ENCODE data around the gene NPSR1. TPM values are rescaled to one million over a fixed set of nuclear protein-coding genes. Genes with fewer than 3 reads are reported as not detected.

Gene NPSR1
- total RNA-seq, 2 donors from 2014 or later = not detected

- ATAC-seq (no peak), DNase-seq (no peak)
- intact Hi-C loops (cut with DNase I) = no loop called here
- Histone ChIP-seq H3K27me3 (no peaks in the 10 kb centered on the region), H3K9me3 (no peaks in the 10 kb centered on the region), H3K4me1 (no peaks in the 10 kb centered on the region), H3K4me3 (no peak overlapping the region), H3K27ac (no peak overlapping the region), H3K36me3 (replicated peaks in 1 of 2; ENCODE audit: insufficient read depth in 1 of 2, low read depth in 2 of 2) (no peaks in the 10 kb centered on the region)
- 55 to 65% methylated on average over 4 of the region's 4 CpGs for WGBS, 2 donors
- no peak for TF ChIP-seq POLR2A (IDR thresholded peaks at IDR 0.05)
- no peak for TF ChIP-seq CTCF (IDR thresholded peaks at IDR 0.05)
Observed at GRCh38 chr7:34845666-34846361, 187.8 kb downstream of the NPSR1 start.

DNA sequence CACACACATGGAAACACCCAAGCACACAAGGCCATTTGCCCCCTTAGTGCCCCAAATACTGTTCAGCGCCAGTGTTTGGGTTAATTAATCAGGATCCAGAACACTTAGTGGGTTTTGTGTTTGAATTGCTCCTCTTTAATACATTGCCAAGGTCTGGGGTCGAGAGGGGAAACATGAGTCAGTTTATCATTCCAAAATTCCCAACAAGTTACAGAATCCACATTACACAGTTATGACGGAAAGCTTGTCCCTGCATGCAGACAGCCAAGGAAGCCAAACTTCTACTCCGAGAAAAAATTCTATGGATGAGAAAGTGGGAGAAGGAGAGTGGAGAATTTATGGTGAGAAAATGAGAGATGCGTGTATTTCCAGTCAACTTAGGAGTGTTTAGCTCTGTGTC, 189.0 kb downstream of the NPSR1 start:
- 59 to 82% methylated on average over 5 of the region's 5 CpGs for WGBS, 2 donors
- intact Hi-C loops (cut with DNase I) = no loop called here
- TF ChIP-seq POLR2A (IDR thresholded peaks at IDR 0.05) = no peak
- no peak for TF ChIP-seq CTCF (IDR thresholded peaks at IDR 0.05)

GRCh38 chr7:34848670-34849069, 190.7 kb downstream of the NPSR1 start:
- intact Hi-C loops (cut with DNase I) = no loop called here
- TF ChIP-seq POLR2A (IDR thresholded peaks at IDR 0.05) (no peak), CTCF (IDR thresholded peaks at IDR 0.05) (no peak)
- Histone ChIP-seq H3K4me3 (no peak overlapping the region), H3K36me3 (replicated peaks in 1 of 2; ENCODE audit: insufficient read depth in 1 of 2, low read depth in 2 of 2) (no peaks in the 10 kb centered on the region), H3K9me3 (no peaks in the 10 kb centered on the region), H3K4me1 (no peaks in the 10 kb centered on the region), H3K27ac (no peak overlapping the region), H3K27me3 (no peaks in the 10 kb centered on the region)
- no peak for DNase-seq
- no peak for ATAC-seq
- 80 to 89% methylated on average over 1 of the region's 1 CpG for WGBS, 2 donors

More for the DNA sequence above, 189.0 kb downstream of the NPSR1 start:
- Histone ChIP-seq H3K27me3 (no peaks in the 10 kb centered on the region), H3K27ac (no peak overlapping the region), H3K36me3 (replicated peaks in 1 of 2; ENCODE audit: insufficient read depth in 1 of 2, low read depth in 2 of 2) (no peaks in the 10 kb centered on the region), H3K9me3 (no peaks in the 10 kb centered on the region), H3K4me1 (no peaks in the 10 kb centered on the region), H3K4me3 (no peak overlapping the region)
- ATAC-seq (no peak), DNase-seq (no peak)

DNA sequence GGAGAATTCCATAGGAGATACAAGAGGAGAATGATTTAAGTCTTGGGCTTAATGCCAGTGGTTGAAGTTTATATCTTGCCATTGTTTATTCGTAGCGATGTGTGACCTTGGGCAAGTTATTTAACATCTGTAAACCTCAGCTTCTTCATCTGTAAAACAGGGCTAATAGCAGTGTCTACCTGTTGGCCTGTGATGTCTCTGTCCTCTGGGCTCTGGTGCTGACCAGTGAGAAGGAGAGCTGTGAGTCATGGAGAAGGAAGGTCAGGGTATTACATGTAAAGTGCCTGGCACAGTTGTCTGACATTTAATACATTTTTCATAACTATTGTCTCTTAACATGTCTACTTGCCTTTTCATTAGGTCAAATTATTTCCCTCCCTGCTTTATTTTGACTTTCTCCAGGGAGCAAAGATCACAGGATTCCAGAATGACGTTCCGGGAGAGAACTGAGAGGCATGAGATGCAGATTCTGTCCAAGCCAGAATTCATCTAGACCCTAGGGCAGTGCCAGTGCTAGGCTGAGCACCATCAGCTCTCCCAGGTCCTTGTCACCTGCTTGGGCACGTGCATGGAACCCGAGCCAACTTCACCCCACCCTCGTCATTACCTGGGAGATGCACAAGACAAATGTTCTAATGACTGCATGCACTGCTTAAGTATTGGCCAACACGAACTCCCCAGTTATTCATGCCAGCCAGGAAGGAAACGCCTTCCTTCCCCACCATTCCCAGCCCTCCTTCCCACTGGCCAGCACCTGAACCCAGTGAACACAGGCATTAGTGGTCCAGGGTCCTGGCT, 191.3 kb downstream of the NPSR1 start:
- H3K4me3 ChIP-seq = no peak overlapping the region
- intact Hi-C loops (cut with DNase I) = no loop called here
- 49 to 65% methylated on average over 9 of the region's 9 CpGs for WGBS, 2 donors
- no peaks in the 10 kb centered on the region for H3K27me3 ChIP-seq
- no peaks in the 10 kb centered on the region for H3K9me3 ChIP-seq
- TF ChIP-seq POLR2A (IDR thresholded peaks at IDR 0.05) (no peak), CTCF (IDR thresholded peaks at IDR 0.05) (no peak)
- no peaks in the 10 kb centered on the region for H3K36me3 ChIP-seq (replicated peaks in 1 of 2; ENCODE audit: insufficient read depth in 1 of 2, low read depth in 2 of 2)
- ATAC-seq = no peak
- no peaks in the 10 kb centered on the region for H3K4me1 ChIP-seq
- DNase-seq = no peak
- no peak overlapping the region for H3K27ac ChIP-seq

Data from body of pancreas (tissue), 4 donors.